ENCODE data around the gene SLC25A13. TPM values are rescaled to one million over a fixed set of nuclear protein-coding genes. Genes with fewer than 3 reads are reported as not detected.

Gene SLC25A13
- total and polyA plus RNA-seq, 2 of the 13 experiments (the other 11 are each of a cell fraction or from before 2014, with no cell fraction given), result 36.2 to 84.9 TPM

GRCh38 chr7:96173781-96174180, 148.1 kb downstream of the SLC25A13 start:
- POLR2A ChIA-PET, result no interaction called here
- BruUV-seq (replicated peaks), result no TSS peak
- in situ Hi-C loops (cut with HindIII; ENCODE audit: extremely low pct_ligation_motif_present, low pct_unique_long_range_greater_than_20kb), result no loop called here
- Histone ChIP-seq H3K9me3 (ENCODE audit: low read length) (no peaks in the 10 kb centered on the region), H3K4me1 (ENCODE audit: insufficient read depth, low read length) (peaks cover 27% of the 10 kb centered on the region), H3K27ac (ENCODE audit: extremely low read length, insufficient read depth, low read length) (no peak overlapping the region), H3K27me3 (ENCODE audit: control insufficient read depth in 1 of 2, insufficient read depth in 2 of 2, low read length in 2 of 2) (no peaks in the 10 kb centered on the region), H2AFZ (ENCODE audit: low read length) (no peak overlapping the region), H3K36me3 (replicated peaks in 1 of 2; ENCODE audit: control insufficient read depth in 1 of 2, insufficient read depth in 2 of 2, low read length in 2 of 2) (peaks cover 11 to 24% of the 10 kb centered on the region in 2 experiments), H4K20me1 (ENCODE audit: insufficient read depth, low read length) (no peaks in the 10 kb centered on the region), H3K4me3 (replicated peaks in 1 of 3; ENCODE audit: insufficient read depth in 1 of 3, low read depth in 2 of 3, low read length in 3 of 3) (no peak overlapping the region), H3K9ac (ENCODE audit: insufficient read depth, low read depth, low read length) (no peak overlapping the region), H3K4me2 (ENCODE audit: low read depth, low read length) (no peak overlapping the region), H3K79me2 (ENCODE audit: insufficient read depth, low read length) (no peaks in the 10 kb centered on the region)
- no peak for ATAC-seq
- no peak for TF ChIP-seq MTERF4 (CRISPR knock-in tag; IDR thresholded peaks at IDR 0.05)
- no peak for TF ChIP-seq JUN (CRISPR knock-in tag; IDR thresholded peaks at IDR 0.05)
- no peak for TF ChIP-seq GPBP1L1 (CRISPR knock-in tag; IDR thresholded peaks at IDR 0.05)
- no peak for TF ChIP-seq AHDC1 (CRISPR knock-in tag; IDR thresholded peaks at IDR 0.05; ENCODE audit: borderline replicate concordance)
- TF ChIP-seq ZNF20 (CRISPR knock-in tag; IDR thresholded peaks at IDR 0.05), result no peak
- FAIRE-seq, result no peak
- 99% methylated on average over 3 of the region's 3 CpGs for WGBS (ENCODE audit: low lambda C conversion rate)
- no peak for DNase-seq (ENCODE audit: low spot score)
- CTCF ChIA-PET (ENCODE audit: low intra/inter-chr PET ratio, low total read pairs), result no interaction called here
- intact Hi-C loops (cut with micrococcal nuclease; ENCODE audit: unreplicated experiment), result loop anchor here (2.0 kb wide), 1 partner anchor 47 kb away; no protein-coding TSS in a partner anchor
